Central memory CD8-positive, alpha-beta T cell (primary cell): ENCODE results near the gene THADA.

Experiments used
- ATAC-seq: fragments of 150-1000 bp; cut with Tn5 transposase; replicated peaks from 2 replicates; pipeline ENCODE4 v1.10.0; 2022; ENCODE audit warnings: mild to moderate bottlenecking, moderate FRiP score, moderate number of reproducible peaks; ENCODE audit not compliant: poor library complexity, severe bottlenecking; ENCODE audit errors: extremely low read depth
- DNase-seq, 2 donors: peaks; one replicate each; pipeline ENCODE4 v3.0.0; 2021; ENCODE audit warnings: low spot score in 2 of 2
- H3K27ac Mint-ChIP-seq: one replicate; pipeline ENCODE4 v1.8.0; 2022; ENCODE audit warnings: low read depth, mild to moderate bottlenecking, moderate library complexity, mixed read lengths
- H3K27me3 Mint-ChIP-seq: one replicate; pipeline ENCODE4 v1.8.0; 2022; ENCODE audit warnings: mixed read lengths
- H3K36me3 Mint-ChIP-seq: one replicate; pipeline ENCODE4 v1.8.0; 2022; ENCODE audit warnings: mild to moderate bottlenecking, moderate library complexity, mixed read lengths; ENCODE audit not compliant: insufficient read depth
- H3K4me1 Mint-ChIP-seq: one replicate; pipeline ENCODE4 v1.8.0; 2022; ENCODE audit warnings: mixed read lengths
- H3K4me3 Mint-ChIP-seq: one replicate; pipeline ENCODE4 v1.8.0; 2022; ENCODE audit warnings: mild to moderate bottlenecking, moderate library complexity, mixed read lengths
- H3K9me3 Mint-ChIP-seq: one replicate; pipeline ENCODE4 v1.8.0; 2022; ENCODE audit warnings: mixed read lengths

The THADA gene

GRCh38 chr2:43311276-43311675 is 284.6 kb downstream of the THADA start:
- ATAC-seq (no peak), DNase-seq (no peak)
- H3K4me3 Mint-ChIP-seq, result no peak overlapping the region
- H3K27me3 Mint-ChIP-seq, result no peaks in the 10 kb centered on the region
- no peak overlapping the region for H3K27ac Mint-ChIP-seq
- H3K4me1 Mint-ChIP-seq, result peaks cover 16% of the 10 kb centered on the region
- no peaks in the 10 kb centered on the region for H3K9me3 Mint-ChIP-seq
- H3K36me3 Mint-ChIP-seq, result no peaks in the 10 kb centered on the region

GRCh38 chr2:43309935-43310334 is 285.9 kb downstream of the THADA start:
- Mint-ChIP-seq H3K27ac (no peak overlapping the region), H3K9me3 (no peaks in the 10 kb centered on the region), H3K36me3 (no peaks in the 10 kb centered on the region), H3K4me3 (no peak overlapping the region), H3K27me3 (no peaks in the 10 kb centered on the region), H3K4me1 (peaks cover 10% of the 10 kb centered on the region)
- DNase-seq, result no peak
- ATAC-seq, result no peak

DNA sequence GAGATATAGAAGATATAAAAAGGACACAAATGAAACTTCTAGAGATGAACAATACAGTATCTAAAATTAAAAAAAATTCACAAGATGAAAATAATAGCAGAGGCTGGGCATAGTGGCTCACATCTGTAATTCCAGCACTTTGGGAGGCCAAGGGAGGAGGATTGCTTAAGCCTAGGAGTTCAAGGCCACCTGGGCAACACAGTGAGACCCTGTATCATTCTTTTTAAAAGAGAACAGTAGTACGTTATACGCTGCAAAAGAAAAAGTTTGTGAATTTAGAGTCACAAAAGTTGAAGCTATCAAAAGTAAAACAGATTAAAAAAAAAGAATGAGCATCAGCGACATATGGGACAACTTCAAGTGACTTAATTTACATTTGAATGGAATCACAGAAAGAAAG is 287.9 kb downstream of the THADA start:
- ATAC-seq, result no peak
- Mint-ChIP-seq H3K9me3 (no peaks in the 10 kb centered on the region), H3K27me3 (no peaks in the 10 kb centered on the region), H3K27ac (no peak overlapping the region), H3K36me3 (peaks cover 2% of the 10 kb centered on the region), H3K4me3 (no peak overlapping the region), H3K4me1 (peaks cover 10% of the 10 kb centered on the region)
- no peak for DNase-seq

- no peak overlapping the region for H3K4me3 Mint-ChIP-seq
- H3K27ac Mint-ChIP-seq, result no peak overlapping the region
- H3K9me3 Mint-ChIP-seq, result no peaks in the 10 kb centered on the region
- no peaks in the 10 kb centered on the region for H3K27me3 Mint-ChIP-seq
- DNase-seq, result no peak
- ATAC-seq, result no peak
- H3K36me3 Mint-ChIP-seq, result peaks cover 2% of the 10 kb centered on the region
- peaks cover 10% of the 10 kb centered on the region for H3K4me1 Mint-ChIP-seq
Observed at GRCh38 chr2:43307046-43307445, 288.8 kb downstream of the THADA start.

DNA sequence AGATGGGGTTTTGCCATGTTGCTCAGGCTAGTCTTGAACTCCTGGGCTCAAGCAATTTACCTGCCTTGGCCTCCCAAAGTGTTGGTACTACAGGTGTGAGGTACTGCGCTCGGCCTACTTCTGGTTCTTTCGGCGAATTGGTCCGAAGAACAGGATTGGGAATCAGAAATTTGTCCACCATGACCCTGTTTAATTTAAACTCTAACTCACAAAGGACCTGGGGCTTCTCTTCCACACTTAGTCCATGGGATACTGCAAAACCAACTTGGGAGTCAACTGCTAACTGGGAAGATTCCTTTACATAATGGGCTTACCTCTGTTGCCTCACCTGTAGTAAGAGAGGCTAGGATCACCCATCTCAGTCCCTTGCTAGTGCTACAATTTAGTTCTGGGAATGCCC is 289.6 kb downstream of the THADA start:
- no peak for DNase-seq
- no peak for ATAC-seq
- H3K27ac Mint-ChIP-seq, result no peak overlapping the region

GRCh38 chr2:43305517-43305916 is 290.3 kb downstream of the THADA start:
- Mint-ChIP-seq H3K4me1 (peaks cover 8% of the 10 kb centered on the region), H3K4me3 (no peak overlapping the region), H3K9me3 (no peaks in the 10 kb centered on the region), H3K27me3 (no peaks in the 10 kb centered on the region), H3K27ac (peak overlapping the region; percentile 67), H3K36me3 (peaks cover 2% of the 10 kb centered on the region)
- DNase-seq, result no peak
- no peak for ATAC-seq

More for the DNA sequence above, 289.6 kb downstream of the THADA start:
- peaks cover 2% of the 10 kb centered on the region for H3K36me3 Mint-ChIP-seq
- peaks cover 10% of the 10 kb centered on the region for H3K4me1 Mint-ChIP-seq
- H3K4me3 Mint-ChIP-seq, result no peak overlapping the region
- H3K27me3 Mint-ChIP-seq, result no peaks in the 10 kb centered on the region
- H3K9me3 Mint-ChIP-seq, result no peaks in the 10 kb centered on the region

GRCh38 chr2:43305012-43305411 is 290.8 kb downstream of the THADA start:
- Mint-ChIP-seq H3K9me3 (no peaks in the 10 kb centered on the region), H3K4me1 (peaks cover 6% of the 10 kb centered on the region), H3K36me3 (peaks cover 4% of the 10 kb centered on the region), H3K4me3 (no peak overlapping the region), H3K27me3 (no peaks in the 10 kb centered on the region), H3K27ac (peak overlapping the region; percentile 67)
- no peak for ATAC-seq
- no peak for DNase-seq

- H3K4me1 Mint-ChIP-seq, result peaks cover under 1% of the 10 kb centered on the region
- ATAC-seq, result no peak
Observed at GRCh38 chr2:43303889-43304288, 291.9 kb downstream of the THADA start.

GRCh38 chr2:43302961-43303494 is 292.8 kb downstream of the THADA start:
- ATAC-seq (no peak), DNase-seq (no peak)
- H3K27me3 Mint-ChIP-seq, result no peaks in the 10 kb centered on the region
- peaks cover 5% of the 10 kb centered on the region for H3K4me1 Mint-ChIP-seq
- H3K9me3 Mint-ChIP-seq, result no peaks in the 10 kb centered on the region
- H3K4me3 Mint-ChIP-seq, result no peak overlapping the region
- H3K27ac Mint-ChIP-seq, result no peak overlapping the region
- peaks cover 4% of the 10 kb centered on the region for H3K36me3 Mint-ChIP-seq

More at GRCh38 chr2:43303889-43304288, 291.9 kb downstream of the THADA start:
- DNase-seq, result no peak
- Mint-ChIP-seq H3K4me3 (no peak overlapping the region), H3K27me3 (no peaks in the 10 kb centered on the region), H3K9me3 (no peaks in the 10 kb centered on the region), H3K36me3 (peaks cover 4% of the 10 kb centered on the region), H3K27ac (no peak overlapping the region)

DNA sequence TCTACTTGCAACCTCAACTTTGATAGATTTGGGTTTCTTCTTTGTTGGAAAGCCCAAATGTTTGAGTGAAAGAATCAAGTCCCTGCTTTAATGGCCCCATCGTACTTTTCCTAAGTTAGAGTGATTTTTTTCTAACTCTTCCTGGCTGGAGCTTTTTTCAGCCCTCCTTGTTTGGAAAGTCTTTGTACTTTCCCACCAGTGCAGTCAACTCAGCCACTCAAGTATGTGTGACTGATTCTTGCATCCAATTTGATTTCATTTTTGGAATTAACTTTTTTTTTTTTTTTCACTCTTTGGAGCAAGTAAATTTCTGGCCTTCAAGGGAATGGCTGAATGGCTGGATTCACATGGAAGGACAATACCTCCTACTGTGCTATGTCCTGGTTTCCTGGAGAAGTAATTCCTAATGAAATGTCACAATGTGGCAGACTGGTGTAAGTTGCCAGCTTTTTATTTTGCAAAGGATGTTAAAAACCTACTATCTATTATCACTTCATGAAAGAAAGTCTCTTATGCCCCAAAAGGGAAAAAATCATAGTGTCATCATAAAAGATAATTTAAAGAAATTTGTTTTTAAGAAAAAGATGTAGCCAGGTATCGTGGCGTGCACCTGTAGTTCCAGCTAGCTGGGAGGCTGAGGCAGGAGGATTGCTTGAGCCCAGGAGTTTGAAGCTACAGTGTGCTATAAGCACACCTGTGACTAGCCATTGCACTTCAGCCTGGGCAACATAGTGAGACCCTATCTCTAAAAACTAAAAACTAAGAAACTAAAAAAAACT is 293.5 kb downstream of the THADA start:
- ATAC-seq (no peak), DNase-seq (no peak)
- Mint-ChIP-seq H3K4me1 (peaks cover 5% of the 10 kb centered on the region), H3K27me3 (no peaks in the 10 kb centered on the region), H3K9me3 (no peaks in the 10 kb centered on the region), H3K27ac (no peak overlapping the region), H3K36me3 (peaks cover 4% of the 10 kb centered on the region), H3K4me3 (no peak overlapping the region)

DNA sequence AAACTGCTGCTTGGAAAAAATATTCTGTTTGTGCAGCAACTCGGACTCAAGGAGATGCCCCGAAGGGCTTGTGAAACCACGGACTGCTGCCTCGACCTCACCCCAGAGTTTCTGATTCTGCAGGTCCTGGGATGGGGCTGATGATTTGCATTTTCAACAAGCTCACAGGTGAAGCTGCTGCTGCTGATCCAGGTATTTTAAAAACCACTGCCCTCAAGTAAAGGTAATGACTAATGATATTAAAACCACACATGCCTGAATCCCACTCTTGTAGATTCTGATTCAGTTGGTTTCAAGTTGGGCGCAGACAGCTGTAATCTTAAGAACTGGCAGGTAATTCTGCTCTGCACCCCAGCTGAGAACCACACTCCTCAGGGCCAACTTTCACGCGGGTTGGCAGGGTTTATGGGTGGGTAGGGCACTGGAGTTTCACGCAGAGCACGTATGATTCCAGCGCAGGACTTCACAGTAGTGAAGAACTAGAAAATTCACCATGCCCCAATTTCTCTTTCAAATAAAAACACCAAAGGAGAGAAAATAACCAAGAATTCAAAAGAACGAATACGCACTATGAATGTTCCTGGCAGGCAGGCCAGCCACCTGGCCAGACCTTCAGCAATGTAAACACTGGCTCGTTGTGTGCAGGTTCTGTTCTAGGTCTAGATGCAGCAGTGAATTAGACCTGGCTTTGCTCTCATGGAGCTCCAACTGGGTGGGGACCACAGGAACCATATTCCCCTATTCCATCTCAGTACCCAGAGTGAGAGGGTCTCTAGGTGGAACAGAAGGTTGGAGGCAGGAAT is 294.9 kb downstream of the THADA start:
- peaks cover 4% of the 10 kb centered on the region for H3K36me3 Mint-ChIP-seq
- no peak overlapping the region for H3K27ac Mint-ChIP-seq
- no peak for ATAC-seq
- no peak overlapping the region for H3K4me3 Mint-ChIP-seq
- H3K27me3 Mint-ChIP-seq, result no peaks in the 10 kb centered on the region
- no peaks in the 10 kb centered on the region for H3K9me3 Mint-ChIP-seq
- peaks cover 5% of the 10 kb centered on the region for H3K4me1 Mint-ChIP-seq
- DNase-seq, result no peak

GRCh38 chr2:43300222-43300621 is 295.6 kb downstream of the THADA start:
- H3K9me3 Mint-ChIP-seq, result no peaks in the 10 kb centered on the region
- H3K27ac Mint-ChIP-seq, result no peak overlapping the region
- H3K4me3 Mint-ChIP-seq, result no peak overlapping the region
- DNase-seq, result no peak
- no peak for ATAC-seq
- H3K27me3 Mint-ChIP-seq, result no peaks in the 10 kb centered on the region
- H3K36me3 Mint-ChIP-seq, result peaks cover 4% of the 10 kb centered on the region
- peaks cover 5% of the 10 kb centered on the region for H3K4me1 Mint-ChIP-seq

DNA sequence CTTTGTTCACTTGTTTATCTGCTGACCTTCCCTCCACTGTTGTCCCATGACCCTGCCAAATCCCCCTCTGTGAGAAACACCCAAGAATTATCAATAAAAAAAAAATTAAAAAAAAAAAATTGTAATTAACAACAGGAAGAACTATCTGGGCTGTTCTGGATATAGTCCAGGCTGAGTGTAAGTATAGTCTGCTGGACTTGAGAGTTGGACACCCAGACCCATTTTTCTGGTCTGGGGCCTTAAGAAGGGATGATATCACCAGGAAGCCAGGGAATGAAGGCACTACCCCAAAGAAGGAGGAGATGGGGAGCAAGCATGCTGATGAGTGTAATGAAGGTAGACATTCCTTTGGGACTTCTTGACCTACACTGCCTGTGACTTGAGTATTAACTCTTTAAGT is 297.3 kb downstream of the THADA start:
- peaks cover 18% of the 10 kb centered on the region for H3K4me1 Mint-ChIP-seq
- H3K27me3 Mint-ChIP-seq, result no peaks in the 10 kb centered on the region
- ATAC-seq (no peak), DNase-seq (no peak)
- H3K9me3 Mint-ChIP-seq, result no peaks in the 10 kb centered on the region
- no peak overlapping the region for H3K4me3 Mint-ChIP-seq
- no peak overlapping the region for H3K27ac Mint-ChIP-seq
- H3K36me3 Mint-ChIP-seq, result peaks cover 5% of the 10 kb centered on the region
